ENCODE results near the gene IRF4.

DNA sequence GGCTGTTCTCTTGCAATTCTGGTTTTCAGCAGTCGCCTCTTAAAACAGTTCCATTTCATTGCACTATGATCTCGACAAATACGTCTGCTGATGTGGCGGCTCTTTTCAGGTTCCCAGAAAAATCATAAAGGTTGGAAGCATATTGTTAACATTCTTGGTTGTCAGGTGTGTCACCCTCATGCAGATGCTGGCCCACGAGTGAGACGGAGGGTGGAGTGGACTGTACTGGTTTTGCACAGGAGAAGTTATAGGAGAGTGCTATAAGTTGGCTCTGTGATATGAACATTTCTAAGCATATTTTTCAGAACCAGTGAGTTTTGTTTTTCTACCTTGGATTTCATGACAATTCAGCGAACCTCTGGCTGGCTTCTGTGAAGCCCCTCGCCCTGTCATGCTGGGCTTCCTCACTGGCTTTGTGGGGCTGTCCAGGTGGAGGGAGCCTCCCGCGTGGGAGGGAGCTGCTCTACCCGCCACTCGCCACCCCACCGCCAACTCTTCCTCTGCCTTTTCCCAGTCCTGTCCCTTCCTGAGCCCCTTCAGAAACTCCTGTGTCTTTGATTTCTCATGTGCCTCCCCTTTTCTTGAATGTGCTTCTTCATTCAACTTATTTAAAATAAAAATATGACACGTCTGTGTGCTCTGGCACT is 10.6 kb downstream of the IRF4 start:
- TF ChIP-seq, protein P1, sequence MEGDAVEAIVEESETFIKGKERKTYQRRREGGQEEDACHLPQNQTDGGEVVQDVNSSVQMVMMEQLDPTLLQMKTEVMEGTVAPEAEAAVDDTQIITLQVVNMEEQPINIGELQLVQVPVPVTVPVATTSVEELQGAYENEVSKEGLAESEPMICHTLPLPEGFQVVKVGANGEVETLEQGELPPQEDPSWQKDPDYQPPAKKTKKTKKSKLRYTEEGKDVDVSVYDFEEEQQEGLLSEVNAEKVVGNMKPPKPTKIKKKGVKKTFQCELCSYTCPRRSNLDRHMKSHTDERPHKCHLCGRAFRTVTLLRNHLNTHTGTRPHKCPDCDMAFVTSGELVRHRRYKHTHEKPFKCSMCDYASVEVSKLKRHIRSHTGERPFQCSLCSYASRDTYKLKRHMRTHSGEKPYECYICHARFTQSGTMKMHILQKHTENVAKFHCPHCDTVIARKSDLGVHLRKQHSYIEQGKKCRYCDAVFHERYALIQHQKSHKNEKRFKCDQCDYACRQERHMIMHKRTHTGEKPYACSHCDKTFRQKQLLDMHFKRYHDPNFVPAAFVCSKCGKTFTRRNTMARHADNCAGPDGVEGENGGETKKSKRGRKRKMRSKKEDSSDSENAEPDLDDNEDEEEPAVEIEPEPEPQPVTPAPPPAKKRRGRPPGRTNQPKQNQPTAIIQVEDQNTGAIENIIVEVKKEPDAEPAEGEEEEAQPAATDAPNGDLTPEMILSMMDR (IDR thresholded peaks at IDR 0.05; ENCODE audit: insufficient read depth, low read length, poor library complexity, severe bottlenecking), result no peak
- no peak for TF ChIP-seq EZH2phosphoT487 (conservative IDR thresholded peaks at IDR 0.05; ENCODE audit: low read length)
